K562 (cell line): Measurements from ENCODE around the gene RIMS3. TPM values are rescaled to one million over a fixed set of nuclear protein-coding genes. Genes with fewer than 3 reads are reported as not detected.

Source experiments
- ATAC-seq: fragments of 200-7000 bp; cut with Tn5 transposase; 3 replicates; pipeline ENCODE4 v1.9.1; 2020; ENCODE audit warnings: moderate library complexity
- BruUV-seq: library from RNA; stranded (reverse); fragments of 400-500 nt; replicated peaks from 2 replicates; lab custom pipeline; 2021; lab: Mats Ljungman, UMichigan
- CTCF ChIA-PET: fragments of 300-600 bp; formaldehyde crosslinking; extraction: SDS; loops from one replicate; lab custom pipeline; 2021; ENCODE audit warnings: low intra/inter-chr PET ratio; lab: Yijun Ruan, JAX
- POLR2A ChIA-PET: fragments of 300-600, 350-650 bp; sonication (Branson Sonifier 250); formaldehyde crosslinking; extraction: SDS; loops from one replicate; lab custom pipeline; 2021; ENCODE audit warnings: antibody characterized with exemption, inconsistent platforms; lab: Yijun Ruan, JAX
- DNase-seq, 4 experiments: peaks; one replicate each; pipeline versions ENCODE4 v3.0.0 to v3.0.0-alpha.2; 2011 to 2018; ENCODE audit warnings: low spot score in 3 of 4, mixed read lengths in 3 of 4; ENCODE audit errors: extremely low read depth in 1 of 4
- FAIRE-seq: peaks from 2 replicates; lab custom pipeline; 2011; peaks lifted over from hg19 to GRCh38; lab: Jason Lieb, UNC
- H2AFZ ChIP-seq: 2 replicates; pipeline ENCODE4 v1.6.0; 2011; ENCODE audit warnings: low read depth, low read length, control low read depth, inconsistent platforms
- H3K27ac ChIP-seq: fragments of 200-600 bp; 3 replicates; pipeline ENCODE4 v1.8.0; 2011; ENCODE audit warnings: low read depth, mild to moderate bottlenecking, control low read depth, inconsistent platforms, low read length, moderate library complexity, mixed read lengths; ENCODE audit errors: extremely low read depth
- H3K27me3 ChIP-seq, 2 experiments: fragments of 300-600 bp in 1 of 2; 2 replicates in 1 of 2; 3 replicates in 1 of 2; pipeline versions ENCODE4 v1.6.0 to v1.8.0; 2011; ENCODE audit warnings: inconsistent platforms in 2 of 2, low read length in 2 of 2, mild to moderate bottlenecking in 1 of 2, mixed read lengths in 1 of 2, moderate library complexity in 1 of 2; ENCODE audit not compliant: control insufficient read depth in 2 of 2, insufficient read depth in 2 of 2
- H3K36me3 ChIP-seq: fragments of 300-600 bp; 3 replicates; pipeline ENCODE4 v1.8.0; 2011; ENCODE audit warnings: mild to moderate bottlenecking, low read length, inconsistent platforms; ENCODE audit not compliant: control insufficient read depth, insufficient read depth
- H3K4me1 ChIP-seq, 2 experiments: fragments of 200-600 bp in 1 of 2; replicated peaks in 1 of 2; 2 replicates in 1 of 2; 3 replicates in 1 of 2; pipeline versions ENCODE4 v1.5.1 to v1.8.0; 2011; ENCODE audit warnings: inconsistent platforms in 2 of 2, low read length in 2 of 2, mild to moderate bottlenecking in 1 of 2, mixed read lengths in 1 of 2, moderate library complexity in 1 of 2; ENCODE audit not compliant: control insufficient read depth in 2 of 2, insufficient read depth in 2 of 2
- H3K4me2 ChIP-seq: 2 replicates; pipeline ENCODE4 v1.6.1; 2011; ENCODE audit warnings: low read length, control low read depth, inconsistent platforms, mixed read lengths; ENCODE audit not compliant: insufficient read depth
- H3K4me3 ChIP-seq: fragments of 200-600 bp; sonication (generic), shearing (Covaris generic); 2 replicates; pipeline ENCODE4 v1.5.1; 2016; ENCODE audit warnings: control low read depth, inconsistent platforms
- H3K79me2 ChIP-seq: fragments of 200-600 bp; 3 replicates; pipeline ENCODE4 v1.8.0; 2011; ENCODE audit warnings: low read length, inconsistent platforms; ENCODE audit not compliant: control insufficient read depth, insufficient read depth
- H3K9ac ChIP-seq, 2 experiments: 2 replicates each; pipeline versions ENCODE4 v1.6.0 to v1.6.1; 2011; ENCODE audit warnings: low read depth in 2 of 2, low read length in 2 of 2, control low read depth in 1 of 2, inconsistent platforms in 1 of 2, mild to moderate bottlenecking in 1 of 2, mixed read lengths in 1 of 2; ENCODE audit not compliant: insufficient read depth in 1 of 2
- H3K9me1 ChIP-seq: one replicate; pipeline ENCODE4 v1.6.0; 2011; ENCODE audit warnings: inconsistent platforms, mild to moderate bottlenecking, low read length, moderate library complexity; ENCODE audit not compliant: control insufficient read depth, insufficient read depth
- H3K9me3 ChIP-seq: replicated peaks from 2 replicates; pipeline ENCODE4 v1.5.1; 2011; ENCODE audit warnings: low read depth, low read length, inconsistent platforms; ENCODE audit not compliant: control insufficient read depth, insufficient read depth
- H4K20me1 ChIP-seq: replicated peaks from 2 replicates; pipeline ENCODE4 v1.6.1; 2011; ENCODE audit warnings: low read length, inconsistent platforms, mixed read lengths; ENCODE audit not compliant: control insufficient read depth, insufficient read depth
- SETDB1 ChIP-seq: IDR thresholded peaks from one replicate; pipeline ENCODE4 v1.6.1; 2012; ENCODE audit warnings: low read length, control low read depth, inconsistent platforms
- whole genome bisulfite sequencing: fragments of 100-300 bp; shearing (Covaris generic); methylation state at CpG from one replicate; pipeline ENCODE4 v1.1.6; 2016; ENCODE audit warnings: low coverage, mixed read lengths; ENCODE audit not compliant: insufficient coverage; ENCODE audit errors: missing lambda C conversion rate; 5-methylcytosine and 5-hydroxymethylcytosine counted together
- in situ Hi-C: fragments of 300-500 bp; cut with MboI; formaldehyde crosslinking; loops from 4 replicates; pipeline ENCODE4 v1.15.0; 2018; ENCODE audit warnings: inconsistent platforms, mixed read lengths
- intact Hi-C: fragments of 100-400 bp; cut with micrococcal nuclease; formaldehyde crosslinking; loops from 2 replicates; pipeline ENCODE4 v1.14.2; 2022
- polyA plus RNA-seq, 8 experiments: library from polyadenylated mRNA; depleted of rRNA in 4 of 8; stranded (reverse) in 5 of 8; unstranded in 3 of 8; fragments of >200 nt; fragmentation: Nextera tagmentation in 2 of 8; fragmentation: Illumina TruSeq in 1 of 8; extraction: Ambion mirVana in 2 of 8; extraction: Trizol in 1 of 8; gene quantifications; 2 replicates each; pipeline versions ENCODE4 v1.2.1 to v1.2.3, GENCODE V29; 2011 to 2014; ENCODE audit warnings: inconsistent platforms in 1 of 8, missing spikeins in 1 of 8
- total RNA-seq, 7 experiments: library from RNA; depleted of rRNA in 6 of 7; stranded (reverse); fragments of >200 nt in 6 of 7; fragmentation: Illumina TruSeq in 2 of 7; extraction: Trizol in 2 of 7; gene quantifications; 2 replicates each; pipeline versions ENCODE4 v1.2.1 to v1.2.3, GENCODE V29; 2011 to 2021; ENCODE audit warnings: low replicate concordance in 1 of 7
- TF ChIP-seq, protein P1 (sequence below): fragments of 450-650 bp; IDR thresholded peaks from 2 replicates; pipeline ENCODE4 v1.6.1; 2018; ENCODE audit warnings: mild to moderate bottlenecking, low read depth; ENCODE audit not compliant: partially characterized antibody

The RIMS3 gene
- total and polyA plus RNA-seq, 9 of the 15 experiments (the other 6 are each of a cell fraction or from before 2014, with no cell fraction given), result 0.06 to 1.2 (median 0.59) TPM

DNA sequence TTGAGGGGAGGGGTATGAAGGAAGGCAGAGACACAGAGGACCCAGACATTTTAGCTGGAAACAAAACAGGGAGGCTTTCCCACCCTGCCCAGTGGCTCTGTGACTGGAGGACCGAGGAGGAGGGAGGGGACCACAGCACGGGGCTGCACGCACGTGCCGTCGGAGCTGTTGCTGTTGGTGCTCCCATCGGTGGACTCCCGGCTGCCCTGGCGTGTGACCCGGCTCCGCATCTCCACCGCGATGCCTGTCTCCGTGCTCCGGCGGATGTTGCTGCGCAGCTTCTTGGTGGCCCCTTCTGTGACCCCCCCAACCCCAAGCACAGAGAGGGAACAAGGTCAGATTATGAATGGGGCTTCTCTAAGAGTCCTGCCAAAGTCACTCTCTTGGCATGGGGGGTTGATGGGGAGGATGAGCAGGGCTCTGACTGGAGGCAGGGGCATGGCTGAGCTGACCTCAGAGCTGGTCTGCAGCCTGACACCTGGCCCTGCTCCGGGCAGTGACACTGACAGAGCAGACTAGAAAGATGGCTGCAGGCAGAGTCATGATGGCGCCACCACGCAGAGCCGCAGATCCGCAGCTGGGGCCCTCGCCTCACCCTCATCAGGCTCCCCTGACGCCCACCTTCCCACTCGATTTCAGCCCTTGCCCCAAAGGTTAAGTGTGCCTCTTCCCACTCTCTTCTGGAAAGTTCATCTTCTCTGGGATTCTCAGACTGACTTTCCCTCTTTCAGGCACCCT lies 29.6 kb downstream of the RIMS3 start:
- TF ChIP-seq, protein P1, sequence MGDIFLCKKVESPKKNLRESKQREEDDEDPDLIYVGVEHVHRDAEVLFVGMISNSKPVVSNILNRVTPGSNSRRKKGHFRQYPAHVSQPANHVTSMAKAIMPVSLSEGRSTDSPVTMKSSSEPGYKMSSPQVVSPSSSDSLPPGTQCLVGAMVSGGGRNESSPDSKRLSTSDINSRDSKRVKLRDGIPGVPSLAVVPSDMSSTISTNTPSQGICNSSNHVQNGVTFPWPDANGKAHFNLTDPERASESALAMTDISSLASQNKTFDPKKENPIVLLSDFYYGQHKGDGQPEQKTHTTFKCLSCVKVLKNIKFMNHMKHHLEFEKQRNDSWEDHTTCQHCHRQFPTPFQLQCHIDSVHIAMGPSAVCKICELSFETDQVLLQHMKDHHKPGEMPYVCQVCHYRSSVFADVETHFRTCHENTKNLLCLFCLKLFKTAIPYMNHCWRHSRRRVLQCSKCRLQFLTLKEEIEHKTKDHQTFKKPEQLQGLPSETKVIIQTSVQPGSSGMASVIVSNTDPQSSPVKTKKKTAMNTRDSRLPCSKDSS, result no peak
- TF ChIP-seq SETDB1, result no peak
- Histone ChIP-seq H3K36me3 (no peaks in the 10 kb centered on the region), H3K27me3 (peaks cover 2 to 11% of the 10 kb centered on the region in 2 experiments; a peak in 4 of 5 replicates), H4K20me1 (peaks cover 3% of the 10 kb centered on the region; the same call in 1 of the 2 replicates), H3K9ac (no peak overlapping the region), H3K4me3 (no peak overlapping the region), H3K27ac (no peak overlapping the region), H3K9me3 (no peaks in the 10 kb centered on the region), H3K9me1 (no peaks in the 10 kb centered on the region), H3K4me2 (no peak overlapping the region), H3K79me2 (no peaks in the 10 kb centered on the region), H3K4me1 (peaks cover 23% of the 10 kb centered on the region in 2 experiments), H2AFZ (no peak overlapping the region)
- in situ Hi-C loops (no loop called here), intact Hi-C loops (no loop called here)
- ChIA-PET CTCF (no interaction called here), POLR2A (interaction anchor here (0.6 to 1.1 kb wide), 2 partner anchors 9 to 144 kb away, joined by 3 read pairs; no protein-coding TSS in a partner anchor)
- FAIRE-seq, result no peak
- ATAC-seq, result no peak
- BruUV-seq, result no TSS peak
- 80% methylated on average over 23 of the region's 25 CpGs for WGBS
- no peak for DNase-seq
